Measurements from ENCODE around the gene CARD19.

DNA sequence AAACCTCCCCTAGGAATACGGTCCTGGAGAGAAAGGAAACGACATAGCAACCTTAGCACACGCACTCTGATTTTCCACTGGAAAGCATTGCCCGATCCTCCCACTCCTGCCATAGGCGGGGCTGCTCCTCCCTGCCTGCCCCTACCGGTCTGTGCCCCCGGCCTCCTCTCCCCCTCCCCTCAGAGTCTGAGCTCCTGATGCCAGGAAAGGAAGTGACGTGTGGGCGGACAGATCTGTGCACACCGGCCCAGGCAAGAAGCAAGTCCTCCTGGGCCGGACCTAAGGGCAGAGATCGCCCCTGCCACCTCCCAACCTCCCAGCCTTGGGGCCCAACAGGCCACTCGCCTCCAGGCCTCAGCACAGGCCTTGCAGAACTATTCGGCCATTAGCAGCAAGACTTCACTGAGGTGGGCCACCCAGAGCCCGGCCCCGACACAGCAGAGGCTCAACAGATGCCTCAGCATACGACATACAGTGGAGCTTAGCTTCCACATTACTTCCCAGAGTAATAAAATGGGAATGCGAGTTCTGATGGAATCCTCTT is 30.9 kb downstream of the CARD19 start:
- TF ChIP-seq, protein P1, sequence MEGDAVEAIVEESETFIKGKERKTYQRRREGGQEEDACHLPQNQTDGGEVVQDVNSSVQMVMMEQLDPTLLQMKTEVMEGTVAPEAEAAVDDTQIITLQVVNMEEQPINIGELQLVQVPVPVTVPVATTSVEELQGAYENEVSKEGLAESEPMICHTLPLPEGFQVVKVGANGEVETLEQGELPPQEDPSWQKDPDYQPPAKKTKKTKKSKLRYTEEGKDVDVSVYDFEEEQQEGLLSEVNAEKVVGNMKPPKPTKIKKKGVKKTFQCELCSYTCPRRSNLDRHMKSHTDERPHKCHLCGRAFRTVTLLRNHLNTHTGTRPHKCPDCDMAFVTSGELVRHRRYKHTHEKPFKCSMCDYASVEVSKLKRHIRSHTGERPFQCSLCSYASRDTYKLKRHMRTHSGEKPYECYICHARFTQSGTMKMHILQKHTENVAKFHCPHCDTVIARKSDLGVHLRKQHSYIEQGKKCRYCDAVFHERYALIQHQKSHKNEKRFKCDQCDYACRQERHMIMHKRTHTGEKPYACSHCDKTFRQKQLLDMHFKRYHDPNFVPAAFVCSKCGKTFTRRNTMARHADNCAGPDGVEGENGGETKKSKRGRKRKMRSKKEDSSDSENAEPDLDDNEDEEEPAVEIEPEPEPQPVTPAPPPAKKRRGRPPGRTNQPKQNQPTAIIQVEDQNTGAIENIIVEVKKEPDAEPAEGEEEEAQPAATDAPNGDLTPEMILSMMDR (IDR thresholded peaks at IDR 0.05), result no peak
- TF ChIP-seq POLR2AphosphoS5 (IDR thresholded peaks at IDR 0.05), result peak; percentile 43 to 60

Measured in esophagus muscularis mucosa (tissue), 3 donors.